Kidney (tissue), 14 donors: Measurements from ENCODE around the gene LRWD1. TPM values are rescaled to one million over a fixed set of nuclear protein-coding genes. Genes with fewer than 3 reads are reported as not detected.

Experiments
- DNase-seq, 5 donors: peaks; one replicate each; pipeline ENCODE4 v3.0.0-alpha.2; 2013 to 2020
- FAIRE-seq: peaks from 2 replicates; lab custom pipeline; 2012; peaks lifted over from hg19 to GRCh38; lab: Jason Lieb, UNC
- H3K27ac ChIP-seq, 2 donors: one replicate each; pipeline ENCODE4 v1.7.0; 2013; ENCODE audit warnings: low read depth in 2 of 2, low read length in 2 of 2, inconsistent platforms in 1 of 2
- H3K27me3 ChIP-seq: one replicate; pipeline ENCODE4 v1.7.1; 2013; ENCODE audit warnings: low read length, inconsistent platforms; ENCODE audit not compliant: control insufficient read depth, insufficient read depth
- H3K36me3 ChIP-seq, 3 donors: one replicate each; pipeline versions ENCODE4 v1.7.0 to v1.7.1; 2013; ENCODE audit warnings: low read length in 3 of 3, control low read depth in 1 of 3, inconsistent platforms in 1 of 3; ENCODE audit not compliant: insufficient read depth in 3 of 3, control insufficient read depth in 2 of 3
- H3K4me1 ChIP-seq, 3 donors: one replicate each; pipeline versions ENCODE4 v1.7.0 to v1.7.1; 2013; ENCODE audit warnings: low read length in 3 of 3, inconsistent platforms in 1 of 3, low read depth in 1 of 3; ENCODE audit not compliant: control insufficient read depth in 2 of 3, insufficient read depth in 2 of 3
- H3K4me3 ChIP-seq, 3 donors: one replicate each; pipeline versions ENCODE4 v1.7.0 to v1.8.1; 2013; ENCODE audit warnings: low read length in 3 of 3, control low read depth in 1 of 3, inconsistent platforms in 1 of 3
- H3K9ac ChIP-seq, 3 donors: one replicate each; pipeline versions ENCODE4 v1.7.0 to v1.7.1; 2013; ENCODE audit warnings: low read length in 3 of 3, control low read depth in 1 of 3, inconsistent platforms in 1 of 3
- H3K9me3 ChIP-seq, 3 donors: one replicate each; pipeline versions ENCODE4 v1.7.0 to v1.7.1; 2013; ENCODE audit warnings: low read length in 3 of 3, control low read depth in 1 of 3, inconsistent platforms in 1 of 3; ENCODE audit not compliant: control insufficient read depth in 2 of 3, insufficient read depth in 1 of 3
- intact Hi-C: fragments of 100-400 bp; cut with DNase I; formaldehyde crosslinking; loops from one replicate; pipeline ENCODE4 v1.11.1; 2022
- polyA plus RNA-seq: library from polyadenylated mRNA; stranded (reverse); fragments of 350-450 nt; fragmentation: Illumina TruSeq; extraction: RNeasy Lipid Tissue Mini Kit (QIAGEN cat#74804); gene quantifications from one replicate; pipeline ENCODE4 v1.2.3, GENCODE V29; 2014; ENCODE audit warnings: low read depth, low replicate concordance; ENCODE audit not compliant: insufficient read depth
- total RNA-seq: library from RNA; stranded (reverse); fragmentation: NEBNext Ultra II Directional; extraction: Animal tissue kit (Norgen Biotek cat#: 25700); gene quantifications from one replicate; pipeline ENCODE4 v1.2.1, GENCODE V29; 2021
- TF ChIP-seq, protein P1 (sequence below): IDR thresholded peaks from 3 replicates; pipeline ENCODE4 v1.5.1; 2012; ENCODE audit warnings: mild to moderate bottlenecking, moderate library complexity, borderline replicate concordance; ENCODE audit not compliant: insufficient read depth; ENCODE audit errors: extremely low read depth
- donor health status: control.
- donor health status: control.
- donor health status: control.
- donor health status: control.
- donor health status: control.
- donor health status: DM: yes; HTN: yes; CAD: no.
- donor health status: Normal renal cell carcinoma (clear cell type).

The LRWD1 gene
- total and polyA plus RNA-seq, 2 donors from 2014 or later = 14.0 to 14.1 TPM

DNA sequence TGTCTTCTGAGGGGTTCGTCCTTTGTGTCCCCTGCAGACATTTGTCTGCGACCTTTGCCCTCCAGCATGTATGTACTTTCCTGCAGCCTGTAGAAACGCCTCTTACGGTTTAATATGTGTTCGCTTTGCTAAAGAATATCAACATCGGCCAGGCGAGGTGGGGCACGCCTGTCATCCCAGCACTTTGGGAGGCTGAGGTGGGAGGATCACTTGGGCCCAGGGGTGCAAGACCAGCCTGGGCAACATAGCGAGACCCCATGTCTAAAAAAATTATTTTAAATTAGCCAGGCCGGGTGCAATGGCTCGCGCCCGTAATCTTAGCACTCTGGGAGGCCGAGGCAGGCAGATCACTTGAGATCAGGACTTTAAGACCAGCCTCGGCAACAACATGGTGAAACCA, 15.6 kb upstream of the LRWD1 start:
- intact Hi-C loops = no loop called here
- FAIRE-seq (no peak), DNase-seq (no peak)

DNA sequence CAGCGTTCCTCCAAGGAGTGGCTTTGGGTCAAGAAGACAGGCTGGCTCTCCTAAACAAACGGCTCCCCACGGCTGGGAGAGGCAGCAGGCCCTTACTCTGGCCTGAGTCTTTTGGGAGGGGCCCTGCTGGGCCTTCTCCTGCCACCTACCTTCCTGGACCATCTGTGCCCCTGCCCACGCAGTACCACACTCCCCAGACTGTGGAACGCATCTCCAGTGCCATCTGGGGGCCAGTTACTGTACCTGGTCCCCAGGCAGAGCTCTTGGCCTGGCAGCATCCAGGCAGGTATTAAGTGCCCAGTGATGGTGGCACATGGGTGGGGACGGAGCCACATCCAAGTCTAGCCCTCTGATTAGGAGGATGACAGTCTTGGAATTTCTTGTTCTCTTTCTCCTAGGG, 14.5 kb upstream of the LRWD1 start:
- Histone ChIP-seq H3K9me3 (no peaks in the 10 kb centered on the region), H3K27me3 (no peaks in the 10 kb centered on the region), H3K27ac (no peak overlapping the region), H3K9ac (no peak overlapping the region), H3K4me3 (no peak overlapping the region), H3K36me3 (peaks cover 0 to 7% (median 0%) of the 10 kb centered on the region in 3 donors), H3K4me1 (peaks cover 0 to 2% (median 0%) of the 10 kb centered on the region in 3 donors)
- intact Hi-C loops = no loop called here
- no peak for FAIRE-seq
- DNase-seq = no peak
- TF ChIP-seq, protein P1, sequence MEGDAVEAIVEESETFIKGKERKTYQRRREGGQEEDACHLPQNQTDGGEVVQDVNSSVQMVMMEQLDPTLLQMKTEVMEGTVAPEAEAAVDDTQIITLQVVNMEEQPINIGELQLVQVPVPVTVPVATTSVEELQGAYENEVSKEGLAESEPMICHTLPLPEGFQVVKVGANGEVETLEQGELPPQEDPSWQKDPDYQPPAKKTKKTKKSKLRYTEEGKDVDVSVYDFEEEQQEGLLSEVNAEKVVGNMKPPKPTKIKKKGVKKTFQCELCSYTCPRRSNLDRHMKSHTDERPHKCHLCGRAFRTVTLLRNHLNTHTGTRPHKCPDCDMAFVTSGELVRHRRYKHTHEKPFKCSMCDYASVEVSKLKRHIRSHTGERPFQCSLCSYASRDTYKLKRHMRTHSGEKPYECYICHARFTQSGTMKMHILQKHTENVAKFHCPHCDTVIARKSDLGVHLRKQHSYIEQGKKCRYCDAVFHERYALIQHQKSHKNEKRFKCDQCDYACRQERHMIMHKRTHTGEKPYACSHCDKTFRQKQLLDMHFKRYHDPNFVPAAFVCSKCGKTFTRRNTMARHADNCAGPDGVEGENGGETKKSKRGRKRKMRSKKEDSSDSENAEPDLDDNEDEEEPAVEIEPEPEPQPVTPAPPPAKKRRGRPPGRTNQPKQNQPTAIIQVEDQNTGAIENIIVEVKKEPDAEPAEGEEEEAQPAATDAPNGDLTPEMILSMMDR = peak; percentile 22

More for the DNA sequence above, 15.6 kb upstream of the LRWD1 start:
- Histone ChIP-seq H3K4me3 (no peak overlapping the region), H3K27ac (no peak overlapping the region), H3K36me3 (peaks cover 0 to 11% (median 0%) of the 10 kb centered on the region in 3 donors), H3K27me3 (no peaks in the 10 kb centered on the region), H3K4me1 (peaks cover 0 to 2% (median 0%) of the 10 kb centered on the region in 3 donors), H3K9ac (no peak overlapping the region), H3K9me3 (no peaks in the 10 kb centered on the region)
- TF ChIP-seq, protein P1 = no peak

DNA sequence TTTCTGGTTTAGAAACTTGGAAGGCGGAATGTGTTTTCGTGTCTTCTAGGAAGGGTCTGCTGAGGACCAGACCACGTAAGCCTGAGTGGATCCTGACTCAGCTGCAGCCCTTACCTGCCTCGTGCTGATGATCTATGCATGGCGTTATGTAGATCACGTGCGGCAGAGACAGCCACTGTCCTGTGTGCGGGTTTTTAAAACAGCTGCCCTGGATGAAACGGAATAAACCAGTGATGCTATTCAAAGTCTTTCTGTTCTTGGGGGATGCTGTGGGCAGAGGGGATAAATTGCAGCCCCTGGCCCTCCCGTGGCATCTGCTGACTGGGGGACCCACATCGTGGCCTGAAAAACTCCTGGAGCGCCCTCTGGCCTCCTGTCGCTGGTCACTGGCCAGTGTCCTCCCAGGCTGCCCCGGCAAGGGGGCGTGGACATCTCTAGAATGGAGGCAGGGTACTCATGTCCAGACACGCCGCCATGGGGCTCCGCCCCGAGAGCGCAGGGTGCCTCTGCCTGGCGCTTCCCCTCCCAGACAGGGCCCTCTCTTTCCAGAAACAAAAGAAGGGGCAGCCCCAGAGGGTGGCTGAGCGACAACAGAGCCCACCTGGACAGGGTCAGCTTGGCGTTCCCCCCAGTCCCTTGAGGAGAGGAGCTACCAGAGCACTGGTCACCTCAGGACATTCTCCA, 13.3 kb upstream of the LRWD1 start:
- intact Hi-C loops = no loop called here
- no peak for FAIRE-seq
- H3K27me3 ChIP-seq = no peaks in the 10 kb centered on the region
- peaks cover 0 to 2% (median 0%) of the 10 kb centered on the region in 3 donors for H3K4me1 ChIP-seq
- peak in 2 of 5 donors; percentile 33 to 57 for DNase-seq
- H3K4me3 ChIP-seq = no peak overlapping the region
- H3K36me3 ChIP-seq = peaks cover 0 to 5% (median 0%) of the 10 kb centered on the region in 3 donors
- H3K27ac ChIP-seq = no peak overlapping the region
- no peak overlapping the region for H3K9ac ChIP-seq
- H3K9me3 ChIP-seq = no peaks in the 10 kb centered on the region
- TF ChIP-seq, protein P1 = no peak
